ENCODE results near the gene UTS2B.

Gene UTS2B

DNA sequence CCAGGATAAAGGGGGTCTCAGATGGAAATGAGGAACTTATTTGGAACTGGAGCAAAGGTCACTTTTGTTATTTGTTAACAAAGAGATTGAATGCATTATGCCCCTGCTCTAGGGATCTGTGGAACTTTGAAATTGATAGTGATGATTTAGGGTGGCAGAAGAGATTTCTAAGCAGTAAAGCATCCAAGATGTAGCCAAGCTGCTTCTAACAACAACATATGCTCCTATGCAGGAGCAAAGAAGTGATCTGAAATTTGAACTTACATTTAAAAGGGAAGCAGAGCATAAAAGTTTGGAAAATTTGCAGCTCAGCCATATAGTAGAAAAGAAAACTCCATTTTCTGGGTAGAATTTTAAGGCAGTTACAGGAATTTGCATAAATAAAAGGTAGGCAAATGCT is 31.5 kb downstream of the UTS2B start:
- Histone ChIP-seq H3K4me3 (ENCODE audit: low read depth, low read length) (no peak overlapping the region), H3K9me3 (ENCODE audit: severe bottlenecking) (no peaks in the 10 kb centered on the region)

DNA sequence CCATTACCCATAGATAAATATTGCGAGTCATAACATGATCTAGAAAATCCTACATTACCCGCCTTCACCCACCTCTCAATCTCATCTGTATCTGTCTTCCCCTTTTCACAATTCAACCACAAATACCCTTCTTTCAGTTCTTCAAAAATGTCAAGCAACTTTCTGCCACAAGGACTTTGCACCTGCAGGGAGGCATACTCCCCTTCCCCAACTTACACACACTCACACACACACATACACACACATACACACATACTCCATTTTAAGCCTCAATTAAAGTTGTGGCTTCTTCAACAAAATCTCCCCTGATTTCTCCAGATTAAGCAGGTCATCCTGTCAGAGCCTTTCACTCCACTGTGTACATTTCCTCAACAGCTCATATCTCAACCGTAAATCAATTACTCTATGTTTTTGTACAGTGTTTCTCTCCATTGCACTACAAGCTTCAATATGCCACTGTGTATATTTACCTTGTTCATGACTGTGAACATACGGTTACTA is 34.2 kb downstream of the UTS2B start:
- Histone ChIP-seq H3K27ac (no peak overlapping the region), H3K9me3 (ENCODE audit: severe bottlenecking) (no peaks in the 10 kb centered on the region), H3K27me3 (ENCODE audit: insufficient read depth, low read depth, severe bottlenecking) (no peaks in the 10 kb centered on the region), H3K36me3 (no peaks in the 10 kb centered on the region), H3K4me3 (ENCODE audit: low read depth, low read length) (no peak overlapping the region)
- TF ChIP-seq, protein P1, sequence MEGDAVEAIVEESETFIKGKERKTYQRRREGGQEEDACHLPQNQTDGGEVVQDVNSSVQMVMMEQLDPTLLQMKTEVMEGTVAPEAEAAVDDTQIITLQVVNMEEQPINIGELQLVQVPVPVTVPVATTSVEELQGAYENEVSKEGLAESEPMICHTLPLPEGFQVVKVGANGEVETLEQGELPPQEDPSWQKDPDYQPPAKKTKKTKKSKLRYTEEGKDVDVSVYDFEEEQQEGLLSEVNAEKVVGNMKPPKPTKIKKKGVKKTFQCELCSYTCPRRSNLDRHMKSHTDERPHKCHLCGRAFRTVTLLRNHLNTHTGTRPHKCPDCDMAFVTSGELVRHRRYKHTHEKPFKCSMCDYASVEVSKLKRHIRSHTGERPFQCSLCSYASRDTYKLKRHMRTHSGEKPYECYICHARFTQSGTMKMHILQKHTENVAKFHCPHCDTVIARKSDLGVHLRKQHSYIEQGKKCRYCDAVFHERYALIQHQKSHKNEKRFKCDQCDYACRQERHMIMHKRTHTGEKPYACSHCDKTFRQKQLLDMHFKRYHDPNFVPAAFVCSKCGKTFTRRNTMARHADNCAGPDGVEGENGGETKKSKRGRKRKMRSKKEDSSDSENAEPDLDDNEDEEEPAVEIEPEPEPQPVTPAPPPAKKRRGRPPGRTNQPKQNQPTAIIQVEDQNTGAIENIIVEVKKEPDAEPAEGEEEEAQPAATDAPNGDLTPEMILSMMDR (IDR thresholded peaks at IDR 0.05; ENCODE audit: low read depth, low read length) = no peak
- no peak for DNase-seq

More for the DNA sequence above, 31.5 kb downstream of the UTS2B start:
- TF ChIP-seq, protein P1 (IDR thresholded peaks at IDR 0.05; ENCODE audit: low read depth, low read length) = no peak
- Histone ChIP-seq H3K36me3 (no peaks in the 10 kb centered on the region), H3K27me3 (ENCODE audit: insufficient read depth, low read depth, severe bottlenecking) (no peaks in the 10 kb centered on the region), H3K27ac (no peak overlapping the region)
- DNase-seq = no peak

DNA sequence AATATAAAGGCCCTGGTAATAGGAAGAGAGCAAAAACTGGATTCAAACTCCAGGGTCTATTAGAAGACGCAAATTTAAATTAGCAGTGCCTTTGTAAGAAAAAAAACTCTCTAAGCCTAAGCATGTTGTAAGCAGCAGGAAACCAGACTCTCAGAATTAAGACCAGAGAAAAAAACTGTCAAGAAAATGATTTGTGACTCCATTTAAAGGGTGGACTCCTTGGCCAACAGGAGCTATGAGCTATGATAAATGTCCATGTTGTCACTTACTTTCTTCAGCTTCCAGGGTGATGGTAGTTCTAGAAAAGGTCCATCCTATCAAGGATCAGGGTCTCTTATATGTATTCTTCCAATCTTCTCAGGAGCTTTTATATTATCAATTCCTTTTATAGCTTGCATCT is 36.0 kb downstream of the UTS2B start:
- no peaks in the 10 kb centered on the region for H3K36me3 ChIP-seq
- DNase-seq = no peak
- H3K27me3 ChIP-seq (ENCODE audit: insufficient read depth, low read depth, severe bottlenecking) = no peaks in the 10 kb centered on the region
- H3K27ac ChIP-seq = no peak overlapping the region
- no peaks in the 10 kb centered on the region for H3K9me3 ChIP-seq (ENCODE audit: severe bottlenecking)
- TF ChIP-seq, protein P1 (IDR thresholded peaks at IDR 0.05; ENCODE audit: low read depth, low read length) = no peak
- H3K4me3 ChIP-seq (ENCODE audit: low read depth, low read length) = no peak overlapping the region

DNA sequence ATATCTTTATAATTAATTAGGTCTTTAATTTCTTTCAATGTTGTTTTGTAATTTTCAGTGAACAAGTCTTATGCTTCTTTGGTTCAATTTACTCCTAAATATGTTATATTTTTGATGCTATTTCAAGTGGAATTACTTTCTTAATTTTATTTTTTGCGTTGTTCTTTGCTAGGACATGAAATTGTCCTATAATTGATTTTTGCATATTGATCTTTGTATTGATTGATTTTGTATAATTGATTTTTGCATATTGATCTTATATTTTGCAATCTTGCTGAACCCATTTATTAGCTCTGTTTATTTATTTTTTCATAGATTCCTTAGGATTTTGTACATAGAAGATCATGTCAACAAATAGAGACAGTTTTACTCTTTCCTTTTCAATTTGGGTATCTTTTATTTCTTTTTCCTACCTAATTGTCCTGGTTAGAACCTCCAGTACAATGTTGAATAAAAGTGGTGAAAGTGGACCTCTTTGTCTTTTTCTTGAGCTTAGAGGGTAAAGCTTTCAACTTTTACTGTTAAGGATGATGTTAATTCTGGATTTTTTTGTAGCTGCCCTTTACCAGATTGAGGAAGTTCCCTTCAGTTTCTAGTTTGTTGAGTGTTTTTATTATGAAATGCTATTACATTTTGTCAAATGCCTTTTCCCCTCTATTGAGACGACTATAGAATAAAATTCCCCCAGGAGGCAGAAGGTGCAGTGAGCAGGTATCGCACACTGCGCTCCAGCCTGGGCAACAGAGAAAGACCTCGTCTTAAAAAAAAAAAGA is 37.9 kb downstream of the UTS2B start:
- H3K27me3 ChIP-seq (ENCODE audit: insufficient read depth, low read depth, severe bottlenecking) = no peaks in the 10 kb centered on the region
- H3K4me3 ChIP-seq (ENCODE audit: low read depth, low read length) = no peak overlapping the region
- DNase-seq = no peak
- no peak overlapping the region for H3K27ac ChIP-seq
- H3K9me3 ChIP-seq (ENCODE audit: severe bottlenecking) = no peaks in the 10 kb centered on the region
- TF ChIP-seq, protein P1 (IDR thresholded peaks at IDR 0.05; ENCODE audit: low read depth, low read length) = no peak
- H3K36me3 ChIP-seq = no peaks in the 10 kb centered on the region

DNA sequence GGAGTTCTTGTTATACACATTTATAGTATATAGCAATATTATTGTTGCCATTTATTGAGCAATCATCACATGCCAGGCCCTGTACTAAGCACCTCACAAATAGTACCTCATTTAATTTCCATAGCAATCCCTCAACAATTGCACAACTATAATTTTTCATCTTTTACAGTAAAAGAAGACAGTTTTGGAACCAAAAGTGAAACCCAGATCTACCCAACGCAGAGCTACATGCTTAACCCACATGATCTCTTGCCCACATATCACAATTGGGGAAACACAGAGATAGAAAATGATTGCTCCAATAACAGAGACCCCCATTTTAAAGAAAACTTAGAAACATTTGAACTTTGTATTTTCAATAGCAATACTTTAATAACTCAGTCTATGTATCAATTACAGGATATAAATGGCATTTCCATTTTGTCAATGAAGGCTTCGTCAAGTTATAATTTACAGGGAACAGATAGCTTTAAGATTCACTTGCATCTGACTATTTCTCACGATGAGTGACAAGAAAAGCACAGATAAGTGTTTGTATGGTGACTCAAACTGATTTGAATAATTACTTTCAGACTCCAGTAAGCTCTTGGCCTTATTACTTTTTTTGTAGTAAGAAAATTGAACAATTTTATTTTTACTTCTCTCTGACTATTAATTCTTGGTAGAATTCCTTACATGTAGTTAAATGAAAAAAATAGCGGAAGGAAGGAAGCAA is 39.9 kb downstream of the UTS2B start:
- H3K9me3 ChIP-seq (ENCODE audit: severe bottlenecking) = no peaks in the 10 kb centered on the region
- H3K27ac ChIP-seq = no peak overlapping the region
- H3K4me3 ChIP-seq (ENCODE audit: low read depth, low read length) = no peak overlapping the region
- no peak for DNase-seq
- TF ChIP-seq, protein P1 (IDR thresholded peaks at IDR 0.05; ENCODE audit: low read depth, low read length) = no peak
- no peaks in the 10 kb centered on the region for H3K36me3 ChIP-seq
- H3K27me3 ChIP-seq (ENCODE audit: insufficient read depth, low read depth, severe bottlenecking) = no peaks in the 10 kb centered on the region
